Erythroblast (primary cell): ENCODE results near the gene CHAMP1.

ENCODE experiments used
- GATA1 ChIP-seq: IDR thresholded peaks from 2 replicates; pipeline ENCODE4 v1.6.1; 2011; ENCODE audit warnings: low read depth, mild to moderate bottlenecking, control low read depth, low read length, moderate library complexity
- POLR2A ChIP-seq: IDR thresholded peaks from 2 replicates; pipeline ENCODE4 v1.6.1; 2011; ENCODE audit warnings: mild to moderate bottlenecking, low read length

DNA sequence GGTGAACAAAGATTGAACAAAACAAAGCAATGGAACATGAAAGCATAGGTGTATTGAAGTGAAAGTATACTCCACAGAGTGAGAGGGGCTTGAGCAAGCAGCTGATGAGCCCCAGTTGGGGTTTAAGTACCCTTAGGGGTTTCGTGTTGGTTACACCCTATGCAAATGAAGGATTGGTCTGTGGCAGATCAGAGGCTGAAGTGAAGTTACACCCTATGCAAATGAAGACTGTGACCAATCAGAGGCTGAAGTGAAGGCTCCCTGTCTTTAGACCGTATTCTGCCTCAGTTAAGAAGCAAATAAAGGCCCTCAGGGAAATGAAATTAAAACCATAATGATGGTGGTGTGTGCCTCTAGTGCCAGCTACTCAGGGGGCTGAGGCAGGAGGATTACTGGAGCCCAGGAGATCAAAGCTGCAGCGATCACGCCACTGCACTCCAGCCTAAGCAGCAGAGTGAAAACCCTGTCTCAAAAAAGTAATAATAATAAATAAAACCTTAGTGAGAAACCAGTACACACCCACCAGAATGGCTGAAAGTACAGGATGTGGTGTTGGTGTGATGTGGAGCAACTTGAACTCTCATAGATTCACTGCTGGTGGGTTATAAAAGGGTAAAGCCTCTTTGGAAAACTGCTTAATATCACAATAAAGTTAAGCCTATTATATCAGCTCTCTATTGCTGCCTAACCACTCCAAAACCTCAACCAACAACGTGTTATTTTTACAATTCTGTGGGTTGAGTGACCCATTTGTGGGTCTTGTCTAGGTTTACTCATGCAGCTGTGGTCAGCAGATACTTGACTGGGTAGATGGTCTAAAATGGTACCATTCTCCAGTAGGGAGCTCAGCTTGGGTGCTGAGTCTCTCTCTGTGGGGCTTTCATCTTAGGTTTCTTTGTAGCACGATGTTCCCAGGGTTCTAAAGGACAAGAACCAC is 45.7 kb upstream of the CHAMP1 start:
- TF ChIP-seq POLR2A (no peak), GATA1 (no peak)
